NOMO-1 (cell line): ENCODE results near the gene SPATA16.
"Not testable (repeated sequence)": the region's sequence is repeated elsewhere in the genome, so short reads cannot be mapped to it uniquely, and the experiment has no call there.

ENCODE experiments used
- DNase-seq, 2 experiments: peaks; one replicate each; lab custom pipeline; 2025; ENCODE audit not compliant: unreplicated experiment in 2 of 2; lab: John Stamatoyannopoulos, UW

The SPATA16 gene

GRCh38 chr3:173006006-173006405 is 135.0 kb downstream of the SPATA16 start:
- no peak for DNase-seq

- no peak for DNase-seq
Measured at GRCh38 chr3:173004681-173005080, 136.4 kb downstream of the SPATA16 start.

GRCh38 chr3:173003956-173004355 is 137.1 kb downstream of the SPATA16 start:
- DNase-seq = no peak

- DNase-seq = no peak
Measured at GRCh38 chr3:173003471-173003870, 137.6 kb downstream of the SPATA16 start.

GRCh38 chr3:173001622-173002021 is 139.4 kb downstream of the SPATA16 start:
- no peak for DNase-seq

GRCh38 chr3:173000553-173000952 is 140.5 kb downstream of the SPATA16 start:
- DNase-seq = no peak

GRCh38 chr3:172993412-172993811 is 147.6 kb downstream of the SPATA16 start:
- DNase-seq = no peak

- no peak for DNase-seq
Measured at GRCh38 chr3:172991424-172991996, 149.5 kb downstream of the SPATA16 start.

- no peak for DNase-seq
Measured at GRCh38 chr3:172989373-172989772, 151.7 kb downstream of the SPATA16 start.

- DNase-seq = no peak
Measured at GRCh38 chr3:172987273-172987672, 153.8 kb downstream of the SPATA16 start.

- no peak for DNase-seq
Measured at GRCh38 chr3:172984914-172985313, 156.1 kb downstream of the SPATA16 start.

GRCh38 chr3:172982736-172983364 is 158.2 kb downstream of the SPATA16 start:
- no peak for DNase-seq

- no peak for DNase-seq
Measured at GRCh38 chr3:172981407-172981983, 159.5 kb downstream of the SPATA16 start.

- peak in 1 of 2 experiments; percentile 11 for DNase-seq
Measured at GRCh38 chr3:172980849-172981248, 160.2 kb downstream of the SPATA16 start.

- DNase-seq = no peak
Measured at GRCh38 chr3:172977696-172978095, 163.3 kb downstream of the SPATA16 start.

GRCh38 chr3:172974969-172975368 is 166.1 kb downstream of the SPATA16 start:
- no peak for DNase-seq

- DNase-seq = no peak
Measured at GRCh38 chr3:172973799-172974198, 167.2 kb downstream of the SPATA16 start.

GRCh38 chr3:172972717-172973116 is 168.3 kb downstream of the SPATA16 start:
- no peak for DNase-seq

- no peak for DNase-seq
Measured at GRCh38 chr3:172972067-172972466, 169.0 kb downstream of the SPATA16 start.

GRCh38 chr3:172968646-172969045 is 172.4 kb downstream of the SPATA16 start:
- no peak for DNase-seq

- no peak for DNase-seq
Measured at GRCh38 chr3:172965256-172965655, 175.8 kb downstream of the SPATA16 start.

GRCh38 chr3:172960626-172961182 is 180.3 kb downstream of the SPATA16 start:
- DNase-seq = not testable (repeated sequence)
